Lung (tissue), 12 donors: Measurements from ENCODE around the gene CAMSAP2. TPM values are rescaled to one million over a fixed set of nuclear protein-coding genes. Genes with fewer than 3 reads are reported as not detected.

Source experiments
- ATAC-seq: fragments of 200-7000 bp; cut with Tn5 transposase; one replicate; pipeline ENCODE4 v1.9.1; 2020; ENCODE audit warnings: moderate number of reproducible peaks; ENCODE audit not compliant: insufficient read depth, low FRiP score
- DNase-seq, 3 donors: peaks; one replicate each; pipeline ENCODE4 v3.0.0-alpha.2; 2013 to 2017
- H3K27ac ChIP-seq, 2 donors: one replicate each; pipeline ENCODE4 v1.5.1; 2013; ENCODE audit warnings: mild to moderate bottlenecking in 2 of 2, moderate library complexity in 2 of 2, control low read depth in 1 of 2, inconsistent platforms in 1 of 2, low read depth in 1 of 2, low read length in 1 of 2
- H3K27me3 ChIP-seq, 3 donors: one replicate each; pipeline ENCODE4 v1.5.1; 2013; ENCODE audit warnings: low read length in 2 of 3; ENCODE audit not compliant: control insufficient read depth in 3 of 3, insufficient read depth in 3 of 3
- H3K36me3 ChIP-seq, 4 donors: one replicate each; pipeline ENCODE4 v1.5.1; 2013; ENCODE audit warnings: low read length in 4 of 4, mild to moderate bottlenecking in 1 of 4, moderate library complexity in 1 of 4; ENCODE audit not compliant: control insufficient read depth in 4 of 4, insufficient read depth in 4 of 4
- H3K4me1 ChIP-seq, 5 donors: one replicate each; pipeline ENCODE4 v1.5.1; 2013; ENCODE audit warnings: low read length in 5 of 5, mild to moderate bottlenecking in 2 of 5, moderate library complexity in 1 of 5; ENCODE audit not compliant: control insufficient read depth in 5 of 5, insufficient read depth in 5 of 5
- H3K4me3 ChIP-seq: one replicate; pipeline ENCODE4 v1.5.1; 2013; ENCODE audit warnings: mild to moderate bottlenecking, control low read depth, moderate library complexity
- H3K9ac ChIP-seq, 2 donors: one replicate each; pipeline ENCODE4 v1.5.1; 2013; ENCODE audit warnings: low read length in 2 of 2, control low read depth in 1 of 2; ENCODE audit not compliant: insufficient read depth in 1 of 2
- H3K9me3 ChIP-seq, 4 donors: one replicate each; pipeline ENCODE4 v1.5.1; 2013; ENCODE audit warnings: low read length in 3 of 4, mild to moderate bottlenecking in 1 of 4, moderate library complexity in 1 of 4; ENCODE audit not compliant: control insufficient read depth in 4 of 4, insufficient read depth in 3 of 4
- CTCF ChIP-seq: IDR thresholded peaks from 2 replicates; pipeline ENCODE4 v1.5.1; 2012; ENCODE audit warnings: mild to moderate bottlenecking; ENCODE audit errors: control extremely low read depth, extremely low read depth
- WGBS, 2 donors: extraction: QIAGEN DNeasy Blood & Tissue Kit; methylation state at CpG; one replicate each; pipeline ENCODE4 v1.1.7; 2013; 5-methylcytosine and 5-hydroxymethylcytosine counted together
- polyA plus RNA-seq, 2 donors: library from polyadenylated mRNA; stranded (reverse); fragments of 200-250 nt; gene quantifications; one replicate each; pipeline ENCODE4 v1.2.1, GENCODE V29; 2013
- total RNA-seq, 2 donors: library from RNA; depleted of rRNA in 1 of 2; stranded (reverse); fragments of >200 nt in 1 of 2; gene quantifications; one replicate each; pipeline ENCODE4 v1.2.1, GENCODE V29; 2014 to 2021
- donor health status: control.
- donor health status: control.
- donor health status: Bipolar disorder and iron deficiency.
- donor health status: healthy.
- donor health status: DM: yes; HTN: yes; CAD: no.

Gene CAMSAP2
- total and polyA plus RNA-seq, 4 donors = 8.0 to 51.8 (median 16.6) TPM

GRCh38 chr1:200901796-200902444, 163.2 kb downstream of the CAMSAP2 start:
- Histone ChIP-seq H3K4me1 (peaks cover 0 to 3% (median 0%) of the 10 kb centered on the region in 5 donors), H3K36me3 (peaks cover 0 to 7% (median 1%) of the 10 kb centered on the region in 4 donors), H3K4me3 (no peak overlapping the region), H3K9me3 (no peaks in the 10 kb centered on the region), H3K27me3 (no peaks in the 10 kb centered on the region), H3K27ac (no peak overlapping the region), H3K9ac (no peak overlapping the region)
- DNase-seq (no peak), ATAC-seq (no peak)
- TF ChIP-seq CTCF = no peak
- 85 to 92% methylated on average over 8 of the region's 8 CpGs for WGBS, 2 donors

GRCh38 chr1:200903793-200904192, 165.1 kb downstream of the CAMSAP2 start:
- no peaks in the 10 kb centered on the region for H3K27me3 ChIP-seq
- H3K27ac ChIP-seq = no peak overlapping the region
- H3K36me3 ChIP-seq = peaks cover 0 to 7% (median 1%) of the 10 kb centered on the region in 4 donors
- no peaks in the 10 kb centered on the region for H3K9me3 ChIP-seq
- no peak overlapping the region for H3K9ac ChIP-seq
- ATAC-seq (no peak), DNase-seq (no peak)
- WGBS, 2 donors = 68 to 85% methylated on average over 5 of the region's 5 CpGs
- no peak for TF ChIP-seq CTCF
- no peak overlapping the region for H3K4me3 ChIP-seq
- H3K4me1 ChIP-seq = peaks cover 0 to 3% (median 0%) of the 10 kb centered on the region in 5 donors

- Histone ChIP-seq H3K27ac (no peak overlapping the region), H3K4me3 (no peak overlapping the region), H3K27me3 (no peaks in the 10 kb centered on the region), H3K9ac (no peak overlapping the region), H3K4me1 (peaks cover 0 to 3% (median 0%) of the 10 kb centered on the region in 5 donors), H3K36me3 (peaks cover 0 to 4% (median 0%) of the 10 kb centered on the region in 4 donors), H3K9me3 (no peaks in the 10 kb centered on the region)
- DNase-seq (no peak), ATAC-seq (no peak)
- TF ChIP-seq CTCF = no peak
These were observed 166.1 kb downstream of the CAMSAP2 start for GRCh38 chr1:200904772-200905171.
